ENCODE measurements around the gene SPOCK1.

SPOCK1 gene

GRCh38 chr5:137496919-137497318 lies 2.2 kb downstream of the SPOCK1 start:
- no peak for TF ChIP-seq CTCF (IDR thresholded peaks at IDR 0.05)
- Histone ChIP-seq H3K4me3 (no peak overlapping the region), H3K27ac (no peak overlapping the region)
- no peak for DNase-seq (ENCODE audit: low spot score)

GRCh38 chr5:137492331-137492730 lies 6.8 kb downstream of the SPOCK1 start:
- no peak for DNase-seq (ENCODE audit: low spot score)
- no peak overlapping the region for H3K4me3 ChIP-seq
- no peak for TF ChIP-seq CTCF (IDR thresholded peaks at IDR 0.05)
- H3K27ac ChIP-seq = no peak overlapping the region

- H3K27ac ChIP-seq = no peak overlapping the region
- no peak for TF ChIP-seq CTCF (IDR thresholded peaks at IDR 0.05)
- H3K4me3 ChIP-seq = no peak overlapping the region
- DNase-seq (ENCODE audit: low spot score) = no peak
Measured at GRCh38 chr5:137491121-137491520, 8.0 kb downstream of the SPOCK1 start.

GRCh38 chr5:137490591-137490990 lies 8.5 kb downstream of the SPOCK1 start:
- no peak overlapping the region for H3K27ac ChIP-seq
- H3K4me3 ChIP-seq = no peak overlapping the region
- no peak for TF ChIP-seq CTCF (IDR thresholded peaks at IDR 0.05)
- no peak for DNase-seq (ENCODE audit: low spot score)

- no peak for TF ChIP-seq CTCF (IDR thresholded peaks at IDR 0.05)
- DNase-seq (ENCODE audit: low spot score) = no peak
- no peak overlapping the region for H3K27ac ChIP-seq
- H3K4me3 ChIP-seq = no peak overlapping the region
Measured at GRCh38 chr5:137488974-137489373, 10.2 kb downstream of the SPOCK1 start.

GRCh38 chr5:137488516-137488915 lies 10.6 kb downstream of the SPOCK1 start:
- TF ChIP-seq CTCF (IDR thresholded peaks at IDR 0.05) = no peak
- Histone ChIP-seq H3K4me3 (no peak overlapping the region), H3K27ac (no peak overlapping the region)
- no peak for DNase-seq (ENCODE audit: low spot score)

GRCh38 chr5:137487600-137487999 lies 11.5 kb downstream of the SPOCK1 start:
- DNase-seq (ENCODE audit: low spot score) = no peak
- no peak for TF ChIP-seq CTCF (IDR thresholded peaks at IDR 0.05)
- Histone ChIP-seq H3K4me3 (no peak overlapping the region), H3K27ac (peak overlapping the region in 1 of 2 donors; percentile 58)
